ENCODE results near the gene PROZ.

GRCh38 chr13:113145911-113146598 lies 12.4 kb upstream of the PROZ start:
- TF ChIP-seq, protein P1, sequence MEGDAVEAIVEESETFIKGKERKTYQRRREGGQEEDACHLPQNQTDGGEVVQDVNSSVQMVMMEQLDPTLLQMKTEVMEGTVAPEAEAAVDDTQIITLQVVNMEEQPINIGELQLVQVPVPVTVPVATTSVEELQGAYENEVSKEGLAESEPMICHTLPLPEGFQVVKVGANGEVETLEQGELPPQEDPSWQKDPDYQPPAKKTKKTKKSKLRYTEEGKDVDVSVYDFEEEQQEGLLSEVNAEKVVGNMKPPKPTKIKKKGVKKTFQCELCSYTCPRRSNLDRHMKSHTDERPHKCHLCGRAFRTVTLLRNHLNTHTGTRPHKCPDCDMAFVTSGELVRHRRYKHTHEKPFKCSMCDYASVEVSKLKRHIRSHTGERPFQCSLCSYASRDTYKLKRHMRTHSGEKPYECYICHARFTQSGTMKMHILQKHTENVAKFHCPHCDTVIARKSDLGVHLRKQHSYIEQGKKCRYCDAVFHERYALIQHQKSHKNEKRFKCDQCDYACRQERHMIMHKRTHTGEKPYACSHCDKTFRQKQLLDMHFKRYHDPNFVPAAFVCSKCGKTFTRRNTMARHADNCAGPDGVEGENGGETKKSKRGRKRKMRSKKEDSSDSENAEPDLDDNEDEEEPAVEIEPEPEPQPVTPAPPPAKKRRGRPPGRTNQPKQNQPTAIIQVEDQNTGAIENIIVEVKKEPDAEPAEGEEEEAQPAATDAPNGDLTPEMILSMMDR (IDR thresholded peaks at IDR 0.05) = no peak
- no peak for TF ChIP-seq POLR2A (IDR thresholded peaks at IDR 0.05)
